HG03066 (cell line): ENCODE results near the gene HSPA12A.
A peak's percentile ranks its signal among the peaks of the same experiment; 100 is the strongest.
"Not testable (repeated sequence)": the region's sequence is repeated elsewhere in the genome, so short reads cannot be mapped to it uniquely, and the experiment has no call there.

Experiments used
- ATAC-seq: cut with Tn5 transposase; IDR thresholded peaks from one replicate; pipeline ENCODE4 v1.9.1; 2021; ENCODE audit warnings: low read depth; ENCODE audit not compliant: unreplicated experiment

The HSPA12A gene

GRCh38 chr10:116719804-116720203 lies 22.6 kb downstream of the HSPA12A start:
- ATAC-seq, result no peak

- ATAC-seq, result no peak
Observed at GRCh38 chr10:116718058-116718457, 24.3 kb downstream of the HSPA12A start.

GRCh38 chr10:116716381-116716780 lies 26.0 kb downstream of the HSPA12A start:
- ATAC-seq, result no peak

- no peak for ATAC-seq
Observed at GRCh38 chr10:116715839-116716377, 26.5 kb downstream of the HSPA12A start.

GRCh38 chr10:116715341-116715740 lies 27.0 kb downstream of the HSPA12A start:
- ATAC-seq, result no peak

- ATAC-seq, result no peak
Observed at GRCh38 chr10:116713846-116714245, 28.5 kb downstream of the HSPA12A start.

- no peak for ATAC-seq
Observed at GRCh38 chr10:116712989-116713543, 29.3 kb downstream of the HSPA12A start.

- no peak for ATAC-seq
Observed at GRCh38 chr10:116712519-116712918, 29.8 kb downstream of the HSPA12A start.

GRCh38 chr10:116711803-116712202 lies 30.6 kb downstream of the HSPA12A start:
- ATAC-seq, result not testable (repeated sequence)

GRCh38 chr10:116710076-116710475 lies 32.3 kb downstream of the HSPA12A start:
- no peak for ATAC-seq

- ATAC-seq, result no peak
Observed at GRCh38 chr10:116708877-116709276, 33.5 kb downstream of the HSPA12A start.

- no peak for ATAC-seq
Observed at GRCh38 chr10:116708391-116708821, 34.0 kb downstream of the HSPA12A start.

GRCh38 chr10:116707981-116708380 lies 34.4 kb downstream of the HSPA12A start:
- no peak for ATAC-seq

GRCh38 chr10:116706281-116706680 lies 36.1 kb downstream of the HSPA12A start:
- ATAC-seq, result no peak

- no peak for ATAC-seq
Observed at GRCh38 chr10:116705498-116705897, 36.9 kb downstream of the HSPA12A start.

- no peak for ATAC-seq
Observed at GRCh38 chr10:116704926-116705325, 37.4 kb downstream of the HSPA12A start.

GRCh38 chr10:116702165-116702564 lies 40.2 kb downstream of the HSPA12A start:
- ATAC-seq, result no peak

GRCh38 chr10:116699471-116700150 lies 42.8 kb downstream of the HSPA12A start:
- ATAC-seq, result no peak

- no peak for ATAC-seq
Observed at GRCh38 chr10:116699049-116699448, 43.3 kb downstream of the HSPA12A start.

GRCh38 chr10:116698364-116698763 lies 44.0 kb downstream of the HSPA12A start:
- ATAC-seq, result no peak

GRCh38 chr10:116697816-116698215 lies 44.5 kb downstream of the HSPA12A start:
- ATAC-seq, result no peak

- peak; percentile 68 for ATAC-seq
Observed at GRCh38 chr10:116696919-116697318, 45.4 kb downstream of the HSPA12A start.
